ENCODE measurements around the gene SHMT2. TPM values are rescaled to one million over a fixed set of nuclear protein-coding genes. Genes with fewer than 3 reads are reported as not detected.

The SHMT2 gene
- total RNA-seq, 1 experiment from 2014 or later: 274 TPM

DNA sequence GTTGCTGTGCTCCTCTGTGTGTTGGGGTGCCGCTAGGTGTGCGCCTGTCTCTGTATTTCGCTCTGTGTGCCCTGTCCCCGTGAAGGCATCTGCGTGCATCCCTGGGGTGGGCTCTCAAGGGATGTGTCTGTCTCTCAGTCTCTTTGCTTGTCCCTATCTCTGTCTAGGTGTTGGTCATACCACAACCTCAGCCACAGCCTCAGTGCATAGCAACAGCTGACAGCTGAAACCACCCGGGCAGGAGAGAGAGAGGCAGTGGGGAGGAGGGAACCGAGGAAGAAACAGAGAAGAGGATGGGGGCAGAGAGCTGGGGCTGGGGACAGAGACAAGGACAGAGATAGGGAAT is 13.9 kb upstream of the SHMT2 start:
- BruUV-seq (replicated peaks): no TSS peak
- no peak for DNase-seq (ENCODE audit: low spot score)
- H3K27ac ChIP-seq (ENCODE audit: low read depth, low read length, poor library complexity, severe bottlenecking): no peak overlapping the region
- intact Hi-C loops (cut with micrococcal nuclease; ENCODE audit: unreplicated experiment): no loop called here
- peaks cover 51% of the 10 kb centered on the region for H3K4me1 ChIP-seq (ENCODE audit: insufficient read depth, low read length, poor library complexity, severe bottlenecking)
- H3K36me3 ChIP-seq (ENCODE audit: insufficient read depth, low read length, poor library complexity, severe bottlenecking): no peaks in the 10 kb centered on the region
- H3K4me3 ChIP-seq (ENCODE audit: low read depth, low read length, poor library complexity, severe bottlenecking): no peak overlapping the region
- POLR2A ChIA-PET (ENCODE audit: low non-redundant PET): no interaction called here
- CTCF ChIA-PET: interaction anchor here (1.1 kb wide), 1 partner anchor 27 kb away, joined by 7 read pairs; no protein-coding TSS in a partner anchor
- no peaks in the 10 kb centered on the region for H3K9me3 ChIP-seq (ENCODE audit: low read depth, low read length, poor library complexity, severe bottlenecking)
- H3K27me3 ChIP-seq (replicated peaks; ENCODE audit: insufficient read depth, low read depth, low read length, poor library complexity): peaks cover 19% of the 10 kb centered on the region
- TF ChIP-seq EZH2 (IDR thresholded peaks at IDR 0.05; ENCODE audit: borderline replicate concordance, low read depth, low read length, poor library complexity, severe bottlenecking): no peak

GRCh38 chr12:57216014-57216911 is 13.2 kb upstream of the SHMT2 start, which contains the start of gene NXPH4:
TSS of gene NXPH4 (plus strand) at chr12:57216794. CDS start at chr12:57216970, 176 bp downstream.
- Histone ChIP-seq H3K27me3 (replicated peaks; ENCODE audit: insufficient read depth, low read depth, low read length, poor library complexity) (peaks cover 19% of the 10 kb centered on the region), H3K4me1 (ENCODE audit: insufficient read depth, low read length, poor library complexity, severe bottlenecking) (peaks cover 52% of the 10 kb centered on the region), H3K9me3 (ENCODE audit: low read depth, low read length, poor library complexity, severe bottlenecking) (no peaks in the 10 kb centered on the region), H3K36me3 (ENCODE audit: insufficient read depth, low read length, poor library complexity, severe bottlenecking) (no peaks in the 10 kb centered on the region), H3K27ac (ENCODE audit: low read depth, low read length, poor library complexity, severe bottlenecking) (no peak within 1 kb of the TSS), H3K4me3 (ENCODE audit: low read depth, low read length, poor library complexity, severe bottlenecking) (peak within 1 kb of the TSS; percentile 56)
- ChIA-PET POLR2A (ENCODE audit: low non-redundant PET) (no interaction called here), CTCF (interaction anchor here (1.1 kb wide), 1 partner anchor 26 kb away, joined by 7 read pairs; no protein-coding TSS in a partner anchor)
- DNase-seq (ENCODE audit: low spot score): no peak
- TF ChIP-seq, protein P1, sequence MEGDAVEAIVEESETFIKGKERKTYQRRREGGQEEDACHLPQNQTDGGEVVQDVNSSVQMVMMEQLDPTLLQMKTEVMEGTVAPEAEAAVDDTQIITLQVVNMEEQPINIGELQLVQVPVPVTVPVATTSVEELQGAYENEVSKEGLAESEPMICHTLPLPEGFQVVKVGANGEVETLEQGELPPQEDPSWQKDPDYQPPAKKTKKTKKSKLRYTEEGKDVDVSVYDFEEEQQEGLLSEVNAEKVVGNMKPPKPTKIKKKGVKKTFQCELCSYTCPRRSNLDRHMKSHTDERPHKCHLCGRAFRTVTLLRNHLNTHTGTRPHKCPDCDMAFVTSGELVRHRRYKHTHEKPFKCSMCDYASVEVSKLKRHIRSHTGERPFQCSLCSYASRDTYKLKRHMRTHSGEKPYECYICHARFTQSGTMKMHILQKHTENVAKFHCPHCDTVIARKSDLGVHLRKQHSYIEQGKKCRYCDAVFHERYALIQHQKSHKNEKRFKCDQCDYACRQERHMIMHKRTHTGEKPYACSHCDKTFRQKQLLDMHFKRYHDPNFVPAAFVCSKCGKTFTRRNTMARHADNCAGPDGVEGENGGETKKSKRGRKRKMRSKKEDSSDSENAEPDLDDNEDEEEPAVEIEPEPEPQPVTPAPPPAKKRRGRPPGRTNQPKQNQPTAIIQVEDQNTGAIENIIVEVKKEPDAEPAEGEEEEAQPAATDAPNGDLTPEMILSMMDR (conservative IDR thresholded peaks at IDR 0.05; ENCODE audit: low read depth, low read length): no peak
- no peak for TF ChIP-seq EZH2 (IDR thresholded peaks at IDR 0.05; ENCODE audit: borderline replicate concordance, low read depth, low read length, poor library complexity, severe bottlenecking)
- BruUV-seq (replicated peaks): no TSS peak
- intact Hi-C loops (cut with micrococcal nuclease; ENCODE audit: unreplicated experiment): no loop called here

GRCh38 chr12:57216921-57217879 is 12.3 kb upstream of the SHMT2 start:
- peak overlapping the region; percentile 56 for H3K4me3 ChIP-seq (ENCODE audit: low read depth, low read length, poor library complexity, severe bottlenecking)
- intact Hi-C loops (cut with micrococcal nuclease; ENCODE audit: unreplicated experiment): no loop called here
- no peak for DNase-seq (ENCODE audit: low spot score)
- H3K27ac ChIP-seq (ENCODE audit: low read depth, low read length, poor library complexity, severe bottlenecking): no peak overlapping the region
- TF ChIP-seq, protein P1 (conservative IDR thresholded peaks at IDR 0.05; ENCODE audit: low read depth, low read length): no peak
- no peak for TF ChIP-seq EZH2 (IDR thresholded peaks at IDR 0.05; ENCODE audit: borderline replicate concordance, low read depth, low read length, poor library complexity, severe bottlenecking)
- no TSS peak for BruUV-seq (replicated peaks)
- H3K9me3 ChIP-seq (ENCODE audit: low read depth, low read length, poor library complexity, severe bottlenecking): no peaks in the 10 kb centered on the region
- H3K27me3 ChIP-seq (replicated peaks; ENCODE audit: insufficient read depth, low read depth, low read length, poor library complexity): peaks cover 19% of the 10 kb centered on the region
- peaks cover 57% of the 10 kb centered on the region for H3K4me1 ChIP-seq (ENCODE audit: insufficient read depth, low read length, poor library complexity, severe bottlenecking)
- CTCF ChIA-PET: interaction anchor here (1.0 to 1.2 kb wide), 3 partner anchors 21 to 25 kb away, joined by 4 to 6 read pairs (median 5); no protein-coding TSS in a partner anchor
- no peaks in the 10 kb centered on the region for H3K36me3 ChIP-seq (ENCODE audit: insufficient read depth, low read length, poor library complexity, severe bottlenecking)
- POLR2A ChIA-PET (ENCODE audit: low non-redundant PET): no interaction called here

Data from A673 (cell line).